A549 (cell line): Measurements from ENCODE around the gene BRCA2.

Experiments
- CEBPB ChIP-seq, 2 experiments: fragments of >200 bp in 1 of 2; sonication (Bioruptor Twin) in 1 of 2; formaldehyde crosslinking in 1 of 2; IDR thresholded peaks; 2 replicates each; pipeline ENCODE4 v1.6.1; 2012 to 2016
- CHD2 ChIP-seq: fragments of 150-350 bp; IDR thresholded peaks from 2 replicates; pipeline ENCODE4 v1.6.1; 2014; ENCODE audit warnings: low read length; ENCODE audit not compliant: partially characterized antibody
- CTCF ChIP-seq: fragments of >200 bp; sonication (Bioruptor Twin); formaldehyde crosslinking; IDR thresholded peaks from 3 replicates; pipeline ENCODE4 v1.5.1; 2016
- MAX ChIP-seq: IDR thresholded peaks from 2 replicates; pipeline ENCODE4 v1.6.1; 2012
- MAZ ChIP-seq: fragments of 150-350 bp; IDR thresholded peaks from 2 replicates; pipeline ENCODE4 v1.6.1; 2014; ENCODE audit warnings: antibody characterized with exemption, low read depth, low read length, borderline replicate concordance
- MYC ChIP-seq: IDR thresholded peaks from 2 replicates; pipeline ENCODE4 v1.6.1; 2012; ENCODE audit warnings: mild to moderate bottlenecking, inconsistent platforms, low read length, improper control_type of control experiment, borderline replicate concordance
- POLR2A ChIP-seq: IDR thresholded peaks from 2 replicates; pipeline ENCODE4 v1.6.1; 2012; ENCODE audit warnings: mild to moderate bottlenecking, low read length
- REST ChIP-seq: fragments of 200-600 bp; sonication (generic); IDR thresholded peaks from 2 replicates; pipeline ENCODE4 v1.6.1; 2016; ENCODE audit warnings: antibody characterized with exemption, mild to moderate bottlenecking, moderate library complexity
- SMC3 ChIP-seq: fragments of >200 bp; sonication (Bioruptor Twin); formaldehyde crosslinking; IDR thresholded peaks from 3 replicates; pipeline ENCODE4 v1.6.1; 2018; ENCODE audit warnings: inconsistent platforms

GRCh38 chr13:32320528-32320927 lies 5.2 kb downstream of the BRCA2 start:
- TF ChIP-seq POLR2A (no peak), CTCF (no peak), MYC (no peak), REST (no peak), SMC3 (no peak), MAX (no peak), MAZ (no peak), CEBPB (IDR thresholded peaks at IDR 0.05) (no peak), CHD2 (no peak)
